HL-60/S4 treated with phorbol 12-myristate 13-acetate at 8.2 ng/mL for 4 days and 3 days (cell line): ENCODE measurements around the gene NDUFAB1.
"Not testable (repeated sequence)": the region's sequence is repeated elsewhere in the genome, so short reads cannot be mapped to it uniquely, and the experiment has no call there.

Experiments
- in situ Hi-C: fragments of 300-500 bp; cut with MboI; formaldehyde crosslinking; loops from 2 replicates; pipeline ENCODE4 v1.15.0; 2022; ENCODE audit warnings: low sequenced_read_pairs

Gene NDUFAB1

DNA sequence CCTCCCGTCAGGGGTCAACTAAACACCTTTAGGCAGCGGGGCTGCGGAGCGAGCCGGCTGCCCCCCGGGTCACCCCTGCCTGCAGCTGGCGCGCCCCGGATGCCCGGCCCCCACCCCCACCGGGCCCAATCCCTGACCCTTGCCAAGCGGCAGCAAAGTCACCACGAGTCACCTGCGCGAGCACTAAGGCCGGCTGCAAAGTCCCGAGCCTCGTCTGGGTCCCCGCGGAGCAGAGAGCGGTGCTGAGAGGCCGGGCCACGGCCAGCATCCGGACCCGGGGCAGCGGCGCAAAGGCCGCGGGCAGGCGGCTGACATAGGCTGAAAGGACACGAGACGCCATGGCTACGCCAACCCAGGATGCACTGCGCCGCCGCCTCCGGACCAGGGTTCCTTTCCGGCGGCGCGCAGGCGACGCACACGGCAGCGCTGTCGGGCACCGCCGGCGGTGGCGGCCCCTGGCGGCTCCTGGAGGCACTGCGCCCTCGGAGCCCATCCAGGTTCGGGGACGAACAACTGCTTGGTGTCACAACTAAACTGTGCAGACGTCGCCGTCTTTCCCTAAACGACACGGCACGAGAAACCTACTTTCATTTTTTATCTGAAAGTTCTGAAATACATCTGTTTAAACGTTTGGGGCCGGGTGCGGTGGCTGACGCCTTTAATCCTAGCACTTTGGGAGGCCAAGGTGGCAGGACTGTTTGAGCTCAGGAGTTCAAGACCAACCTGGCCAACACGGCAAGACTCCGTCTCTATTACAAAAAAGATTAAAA, at the start of gene NDUFAB1:
TSS of gene NDUFAB1 (minus strand) at position 366 of the 770 bp plus-strand sequence. CDS start at position 340, 26 bp downstream.
- in situ Hi-C loops, result no loop called here

DNA sequence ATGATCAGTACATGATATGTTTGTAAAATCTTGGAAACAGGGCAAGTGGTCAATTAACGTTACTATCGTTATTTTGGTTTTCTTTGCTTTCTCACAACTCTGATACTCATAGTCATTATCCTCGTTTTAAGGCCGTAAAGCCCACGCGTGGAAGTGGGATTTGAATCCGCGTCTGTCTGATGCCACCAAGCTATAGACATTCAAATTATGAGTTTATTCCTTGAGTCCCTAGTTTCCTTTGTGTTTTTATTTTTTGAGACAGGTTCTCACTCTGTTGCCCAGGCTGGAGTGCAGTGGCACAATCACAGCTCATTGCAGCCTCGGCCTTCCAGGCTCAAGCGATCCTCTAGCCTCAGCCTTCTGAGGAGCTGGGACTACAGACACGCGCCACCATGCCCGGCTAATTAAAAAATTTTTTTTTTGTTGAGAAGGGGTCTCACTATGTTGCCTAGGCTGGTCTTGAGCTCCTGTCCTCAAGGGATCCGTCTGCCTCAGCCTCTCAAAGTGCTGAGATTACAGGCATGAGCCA, 46.2 kb upstream of the NDUFAB1 start:
- in situ Hi-C loops, result no loop called here

DNA sequence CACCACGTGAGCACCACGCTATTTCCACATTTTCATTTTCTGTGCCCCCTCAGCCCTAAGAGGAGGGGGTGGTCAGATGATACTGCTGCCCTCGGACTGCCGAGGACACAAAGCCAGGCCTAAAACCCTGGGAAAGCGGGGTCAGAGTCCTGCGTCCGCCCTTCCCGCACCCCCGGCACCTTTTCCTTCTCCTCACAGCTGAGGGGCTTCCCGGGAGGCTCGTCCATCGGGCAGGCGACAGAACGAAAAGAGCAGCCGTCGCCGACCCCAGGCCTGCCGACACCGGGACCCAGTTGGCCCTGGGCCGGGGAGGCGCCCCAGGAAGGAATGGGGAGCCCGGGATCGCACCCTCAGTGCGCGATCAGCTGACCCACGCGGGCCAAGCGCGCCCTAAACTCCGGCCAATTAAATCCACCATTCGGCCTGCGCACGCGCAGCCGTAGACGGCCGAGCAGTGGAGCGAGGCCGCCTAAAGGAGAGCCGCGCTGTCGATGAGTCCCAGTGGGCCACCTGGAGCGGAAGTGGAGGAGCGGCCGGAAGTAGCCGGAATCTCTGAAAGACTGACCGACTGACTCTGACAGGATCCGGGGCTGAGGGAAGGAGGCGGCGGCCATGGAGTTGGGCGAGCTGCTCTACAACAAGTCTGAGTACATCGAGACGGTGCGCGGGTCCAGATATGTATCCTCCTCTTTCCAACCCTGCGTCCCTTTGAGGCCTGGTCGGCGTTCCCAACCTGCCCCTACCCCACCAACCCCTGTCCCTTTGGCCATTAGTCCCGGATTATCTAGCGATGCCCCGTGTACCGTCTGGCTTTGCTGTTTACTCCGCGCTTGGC, 45.0 kb upstream of the NDUFAB1 start, which contains the start of the genes DCTN5 and PALB2:
TSS of gene DCTN5 (plus strand) at position 536 of the 835 bp plus-strand sequence. CDS start at position 613, 77 bp downstream.
TSS of gene PALB2 (minus strand) at position 380 of the 835 bp plus-strand sequence. CDS start at position 227, 153 bp downstream.
- in situ Hi-C loops, result no loop called here

DNA sequence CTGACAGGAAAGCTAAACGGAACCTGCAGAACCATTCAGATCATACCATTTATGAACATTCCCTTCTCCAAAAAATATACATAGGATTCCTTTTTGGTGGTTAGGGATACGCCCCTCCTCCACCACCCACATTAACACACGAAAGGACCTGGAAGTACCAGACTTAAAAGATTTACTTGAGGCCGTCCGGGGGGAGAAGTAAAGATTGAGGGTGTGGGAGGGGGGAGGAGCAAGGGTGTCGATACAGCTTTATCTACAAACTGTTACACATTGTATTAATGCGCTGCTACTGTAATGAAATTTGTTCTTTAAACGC, 44.5 kb upstream of the NDUFAB1 start:
- in situ Hi-C loops, result no loop called here

DNA sequence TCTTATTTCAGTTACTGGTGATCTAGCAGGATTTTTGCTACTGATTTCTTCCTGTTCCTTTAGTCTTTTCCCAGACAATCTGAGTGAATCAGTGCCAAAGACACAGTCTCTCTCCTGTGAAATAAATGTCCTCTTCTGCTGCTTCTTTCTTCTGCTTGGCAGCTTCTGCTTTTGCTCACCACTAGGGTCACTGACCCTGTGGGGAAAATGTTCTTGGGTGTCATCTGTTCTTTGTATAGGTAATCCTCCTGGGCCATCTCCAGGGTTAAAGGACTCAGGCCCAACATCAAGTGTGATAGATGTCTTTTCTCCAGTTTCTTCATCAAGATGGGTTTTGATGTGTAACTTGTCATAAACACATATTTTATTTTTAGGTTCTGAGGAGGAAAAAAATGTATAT, 39.8 kb upstream of the NDUFAB1 start:
- in situ Hi-C loops, result no loop called here

DNA sequence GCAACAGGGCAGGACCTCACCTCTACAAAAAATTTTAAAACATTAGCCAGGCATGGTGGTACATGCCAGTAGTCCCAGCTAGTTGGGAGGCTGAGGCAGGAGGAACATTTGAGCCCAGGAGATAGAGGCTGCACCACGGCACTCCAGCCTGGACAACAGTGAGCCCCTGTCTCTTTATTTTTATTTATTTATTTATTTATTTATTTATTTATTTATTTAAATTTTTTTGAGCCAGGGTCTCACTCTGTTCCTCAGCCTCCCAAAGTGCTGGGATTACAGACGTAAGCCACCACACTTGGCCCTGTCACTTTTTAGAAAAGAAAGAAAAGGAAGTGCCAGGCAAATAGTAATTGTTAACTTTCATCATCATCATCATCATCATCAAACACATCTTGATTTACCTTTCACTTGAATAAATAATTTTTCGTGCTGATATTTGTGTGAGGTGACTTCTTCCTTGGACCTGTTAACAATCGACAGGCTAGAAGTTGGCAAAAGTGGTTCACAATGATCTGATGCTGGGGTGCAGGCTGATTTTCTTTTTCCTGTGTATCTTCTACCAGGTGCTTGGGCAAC, 38.4 kb upstream of the NDUFAB1 start:
- in situ Hi-C loops, result no loop called here

DNA sequence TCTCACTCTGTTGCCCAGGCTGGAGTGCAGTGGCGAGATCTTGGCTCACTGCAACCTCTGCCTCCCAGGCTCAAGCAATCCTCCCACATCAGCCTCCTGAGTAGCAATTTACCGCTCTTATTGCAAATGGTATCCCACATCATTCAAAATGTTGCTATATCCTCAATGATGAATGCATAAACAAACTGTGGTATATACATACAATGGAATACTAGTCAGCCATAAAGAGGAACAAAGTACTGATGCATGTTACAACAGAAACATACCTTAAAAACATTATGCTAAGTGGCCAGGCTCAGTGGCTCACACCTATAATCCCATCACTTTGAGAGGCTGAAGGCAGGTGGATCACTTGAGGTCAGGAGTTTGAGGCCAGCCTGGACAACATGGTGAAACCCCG, 35.8 kb upstream of the NDUFAB1 start:
- in situ Hi-C loops, result not testable (repeated sequence)

DNA sequence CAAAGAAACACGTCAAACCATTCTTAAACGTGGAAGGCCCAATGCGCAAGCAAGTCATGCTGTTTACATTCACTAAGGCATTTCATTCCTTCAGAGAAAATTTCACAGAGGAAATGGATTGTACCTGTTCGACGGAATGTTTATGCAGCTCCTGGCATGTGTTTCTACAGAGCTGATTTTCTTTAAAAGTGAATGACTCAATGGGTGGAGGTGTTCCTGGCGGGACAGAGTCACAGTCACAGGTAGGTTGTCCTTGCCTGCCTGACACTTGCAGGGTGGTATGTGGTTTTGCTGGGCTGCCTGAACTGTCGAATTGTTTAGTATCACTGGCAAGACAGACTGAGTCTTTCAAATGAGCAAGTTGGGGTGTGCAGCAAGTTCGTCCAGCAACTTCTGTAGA, 33.4 kb upstream of the NDUFAB1 start:
- in situ Hi-C loops, result no loop called here

DNA sequence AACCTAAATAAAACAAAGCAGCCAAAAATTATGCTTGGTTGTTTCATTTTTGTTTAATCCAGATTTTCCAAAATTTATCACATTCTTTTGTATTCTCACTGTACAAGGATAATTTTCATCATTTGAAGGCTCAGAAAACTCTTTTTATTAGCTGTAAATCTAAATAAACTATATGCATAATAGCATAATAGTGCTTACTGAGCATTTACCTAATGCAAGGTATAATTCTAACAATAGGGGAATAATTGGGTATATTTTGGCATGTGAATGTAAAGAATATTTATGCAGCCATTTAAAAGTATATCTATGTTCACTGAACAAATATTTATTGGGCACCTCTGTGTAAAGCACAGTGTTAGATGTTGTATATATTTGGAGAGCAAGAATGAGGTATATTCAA, 28.0 kb upstream of the NDUFAB1 start:
- in situ Hi-C loops, result no loop called here

DNA sequence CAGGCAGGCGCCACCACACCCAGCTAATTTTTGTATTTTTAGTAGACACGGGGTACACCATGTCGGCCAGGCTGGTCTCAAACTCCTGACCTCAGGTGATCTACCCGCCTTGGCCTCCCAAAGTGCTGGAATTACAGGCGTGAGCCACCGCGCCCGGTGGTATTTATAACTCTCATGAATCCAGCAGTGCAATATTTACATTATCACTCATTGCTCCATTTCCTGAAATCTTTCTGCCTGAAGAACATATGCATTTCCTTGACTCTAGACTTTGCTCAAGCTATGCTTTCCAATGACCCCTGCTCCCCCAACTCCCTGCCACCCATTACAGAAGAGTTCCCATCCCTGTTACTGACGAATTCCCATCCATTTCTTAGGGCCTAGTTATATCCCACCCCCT, 19.7 kb upstream of the NDUFAB1 start:
- in situ Hi-C loops, result no loop called here

DNA sequence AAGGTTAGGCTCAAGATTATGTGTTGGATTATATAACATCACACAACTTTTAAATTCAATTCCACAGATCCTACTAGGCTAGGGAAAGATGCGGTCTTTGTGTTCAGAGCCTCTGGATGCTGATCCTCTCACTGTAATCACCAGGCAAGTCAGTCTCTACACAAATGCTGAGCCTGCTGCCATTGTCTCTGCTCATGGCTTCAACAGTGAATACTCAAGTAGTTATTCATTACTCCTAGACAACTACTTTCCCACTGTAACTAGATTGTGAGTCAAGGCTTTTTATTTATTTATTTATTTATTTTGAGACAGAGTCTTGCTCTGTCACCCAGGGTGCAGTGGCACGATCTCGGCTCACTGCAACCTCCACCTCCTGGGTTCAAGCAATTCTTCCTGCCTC, 15.8 kb upstream of the NDUFAB1 start:
- in situ Hi-C loops, result no loop called here

DNA sequence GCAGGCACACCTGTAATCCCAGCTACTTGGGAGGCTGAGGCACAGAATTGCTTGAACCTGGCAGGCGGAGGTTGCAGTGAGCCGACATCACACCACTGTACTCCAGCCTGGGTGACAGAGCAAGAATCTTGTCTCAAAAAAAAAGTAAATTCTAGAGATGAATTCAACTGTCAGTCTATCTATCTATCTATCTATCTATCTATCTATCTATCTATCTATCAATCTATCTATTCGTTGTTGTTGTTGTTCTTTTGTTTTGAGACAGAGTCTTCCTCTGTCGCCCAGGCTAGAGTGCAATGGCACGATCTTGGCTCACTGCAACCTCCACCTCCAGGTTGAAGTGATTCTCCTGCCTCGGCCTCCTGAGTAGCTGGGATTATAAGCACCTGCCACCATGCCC, 14.8 kb upstream of the NDUFAB1 start:
- in situ Hi-C loops, result not testable (repeated sequence)

DNA sequence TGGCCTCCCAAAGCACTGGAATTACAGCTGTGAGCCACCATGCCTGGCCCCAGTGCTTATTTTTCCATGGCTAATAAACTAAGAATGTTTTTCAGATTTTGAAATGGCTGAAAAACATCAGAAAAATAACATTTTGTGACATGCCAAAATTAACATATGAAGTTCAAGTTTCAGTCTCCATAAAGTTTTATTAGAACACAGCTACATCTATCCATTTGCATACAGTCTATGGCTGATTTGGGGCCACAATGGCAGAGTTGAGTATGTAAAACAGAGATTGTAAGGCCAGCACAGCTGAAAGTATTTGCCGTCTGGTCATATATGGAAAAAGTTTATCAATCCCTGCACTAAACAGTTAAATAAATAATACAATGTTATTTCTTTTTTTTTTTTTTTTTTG, 13.8 kb upstream of the NDUFAB1 start:
- in situ Hi-C loops, result no loop called here

DNA sequence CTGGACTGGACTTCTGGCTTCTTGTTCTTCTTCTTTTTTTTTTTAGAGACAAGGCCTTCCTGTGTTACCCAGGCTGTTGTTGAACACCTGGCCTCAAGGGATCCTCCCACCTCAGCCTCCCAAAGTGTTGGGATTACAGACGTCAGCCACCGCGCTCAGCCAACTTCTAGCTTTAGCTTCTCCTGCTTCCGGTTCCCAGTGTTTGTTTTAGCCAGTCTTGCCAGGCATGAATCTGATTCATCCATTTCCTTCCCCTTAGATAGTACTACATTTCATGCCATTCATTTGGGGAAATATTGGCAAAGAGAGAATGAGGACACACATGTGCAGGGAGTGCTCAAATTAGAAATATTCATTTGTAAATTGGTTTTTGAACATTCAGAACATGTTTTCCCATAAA, 12.1 kb upstream of the NDUFAB1 start:
- in situ Hi-C loops, result no loop called here

DNA sequence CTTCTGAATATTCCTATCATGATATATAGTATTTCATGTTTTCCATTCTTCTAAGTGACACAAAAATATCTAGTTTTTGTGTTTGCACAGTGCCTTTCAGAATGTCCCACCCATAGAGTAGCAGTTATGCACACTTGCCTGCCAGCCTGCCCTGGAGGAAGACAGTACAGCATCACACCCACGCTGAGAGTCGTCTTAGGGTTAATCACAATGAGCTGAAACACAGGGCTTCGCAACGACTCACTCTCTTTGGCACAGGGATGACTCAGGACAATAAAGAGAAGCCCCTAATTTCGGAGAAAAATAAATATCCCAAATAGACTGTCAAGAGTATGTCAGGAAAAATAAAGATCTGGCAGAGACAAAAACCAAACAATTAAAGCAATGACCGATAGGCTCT, 11.6 kb upstream of the NDUFAB1 start:
- in situ Hi-C loops, result no loop called here

DNA sequence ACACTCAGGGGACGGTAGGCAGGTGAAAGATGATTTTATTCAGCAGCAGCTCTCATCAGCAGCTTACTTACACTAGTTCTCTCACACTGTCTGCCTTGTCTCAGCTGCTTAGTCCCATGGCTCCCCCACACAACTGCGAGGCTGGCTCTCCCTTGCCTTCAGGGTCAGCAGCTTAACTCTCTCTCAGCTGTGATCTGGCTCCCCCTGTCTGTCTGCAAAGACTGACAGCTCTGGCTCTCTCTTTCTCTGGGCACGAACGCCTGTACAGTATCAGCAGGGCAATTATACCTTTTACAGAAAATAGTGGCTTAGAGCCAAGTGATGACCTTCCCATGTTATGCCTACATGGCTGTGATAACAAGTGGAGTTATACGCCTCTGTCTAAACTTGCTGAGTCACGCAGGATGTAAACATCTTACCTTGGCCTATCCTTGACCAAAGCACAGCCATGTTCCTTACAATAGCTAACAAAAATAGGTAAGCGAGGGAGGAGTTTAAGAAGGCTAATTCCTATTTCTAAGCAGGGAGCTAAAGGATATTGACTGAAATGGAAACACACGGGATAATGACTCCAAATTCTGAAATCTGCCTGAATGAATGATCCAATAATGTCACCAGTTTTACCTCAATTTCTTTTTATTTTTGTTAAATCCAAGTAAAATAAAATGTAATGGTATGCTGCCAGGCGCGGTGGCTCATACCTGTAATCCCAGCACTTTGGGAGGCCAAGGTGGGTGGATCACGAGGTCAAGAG, 1.1 kb upstream of the NDUFAB1 start:
- in situ Hi-C loops, result no loop called here

DNA sequence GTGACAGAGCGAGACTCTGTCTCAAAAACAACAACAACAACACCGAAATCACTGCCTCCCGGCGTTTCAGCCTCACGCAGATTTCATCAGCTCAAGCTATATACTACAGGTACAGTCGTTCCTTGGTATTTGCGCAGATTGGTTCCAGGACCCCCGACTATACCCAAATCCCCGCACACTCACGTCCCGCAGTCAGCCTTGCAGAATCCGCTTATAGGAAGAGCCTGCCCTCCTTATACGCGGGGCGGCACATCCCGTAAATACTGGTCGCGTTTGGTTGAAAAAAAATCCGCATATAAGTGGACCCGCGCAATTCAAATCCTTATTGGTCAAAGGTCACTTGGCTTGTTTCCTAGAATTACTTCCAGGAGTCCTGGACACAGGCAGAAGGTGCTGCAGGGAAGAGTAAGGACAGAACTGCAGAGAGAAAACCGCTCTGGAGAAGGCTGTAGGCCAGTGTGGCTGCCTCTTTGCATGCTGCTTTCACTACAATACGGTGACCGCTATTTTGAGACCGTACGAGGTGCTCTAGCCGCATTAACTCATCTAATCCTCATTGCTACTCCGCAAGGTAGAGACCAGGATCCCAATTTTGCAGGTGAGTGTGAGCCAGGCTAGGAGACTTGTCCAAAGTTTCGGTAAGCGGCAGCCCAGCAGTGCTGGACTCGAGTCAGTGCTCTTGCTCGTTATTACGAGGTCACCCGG, 718 bp downstream of the NDUFAB1 start:
- in situ Hi-C loops, result no loop called here

DNA sequence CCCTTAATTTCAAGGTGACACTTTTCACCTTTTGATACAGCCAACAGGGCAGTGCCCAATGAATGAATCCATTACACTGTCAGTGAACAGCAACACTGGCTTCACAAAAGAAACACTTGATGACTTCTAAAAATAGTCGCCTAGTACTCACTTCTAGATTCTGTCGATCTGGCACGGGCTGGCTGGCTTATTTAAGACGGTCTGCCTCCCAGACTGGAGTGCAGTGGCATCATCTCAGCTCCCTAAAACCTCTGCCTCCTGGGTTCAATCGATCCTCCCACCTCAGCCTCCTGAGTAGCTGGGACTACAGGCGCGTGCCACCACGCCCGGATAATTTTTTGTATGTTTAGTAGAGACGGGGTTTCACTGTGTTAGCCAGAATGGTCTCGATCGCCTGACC, 1.9 kb downstream of the NDUFAB1 start:
- in situ Hi-C loops, result no loop called here

DNA sequence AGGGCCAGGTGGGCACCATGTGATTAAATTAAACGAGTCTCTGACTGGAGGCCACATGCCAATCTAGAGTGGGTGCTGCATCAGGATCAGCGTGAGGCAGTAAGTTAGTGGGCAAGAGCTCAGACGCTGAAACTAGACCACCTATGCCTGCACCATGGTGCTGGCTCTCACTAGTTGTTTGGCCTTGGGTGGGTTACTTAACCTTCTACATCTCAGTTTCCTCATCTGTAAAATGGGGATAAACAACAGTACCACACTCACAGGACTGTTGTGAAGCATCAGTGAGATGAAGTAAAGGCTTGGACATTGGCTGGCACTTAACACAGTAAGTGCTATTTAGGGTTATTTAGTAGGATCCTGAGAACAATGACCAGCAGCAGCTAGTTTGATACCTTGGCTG, 5.9 kb downstream of the NDUFAB1 start:
- in situ Hi-C loops, result no loop called here

DNA sequence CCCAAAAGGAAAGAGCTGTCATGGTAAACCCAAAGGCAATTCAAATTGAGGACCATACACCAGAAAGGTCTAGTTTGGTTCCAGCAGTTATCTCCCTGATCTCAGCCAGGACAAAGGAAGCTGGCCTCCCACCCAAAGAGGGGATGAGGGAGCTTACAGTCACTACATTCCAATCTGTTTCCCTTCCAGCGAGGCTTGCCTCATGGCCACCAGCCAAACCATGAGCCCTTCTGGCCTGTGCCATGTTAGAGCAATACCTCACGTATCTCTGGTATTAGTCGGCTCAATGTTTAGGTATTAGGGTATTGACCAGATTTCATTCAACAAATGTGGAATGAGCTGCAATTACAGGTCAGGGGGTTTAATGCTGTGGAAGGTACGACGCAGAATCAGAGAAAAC, 8.4 kb downstream of the NDUFAB1 start:
- in situ Hi-C loops, result no loop called here
